Testis (tissue), 3 donors: ENCODE data around the gene PRLR. TPM values are rescaled to one million over a fixed set of nuclear protein-coding genes. Genes with fewer than 3 reads are reported as not detected.
A peak's percentile ranks its signal among the peaks of the same experiment; 100 is the strongest.

Experiments
- DNase-seq: peaks from one replicate; pipeline ENCODE4 v3.0.0-alpha.2; 2019
- H3K27ac ChIP-seq, 2 donors: fragments of 200-600 bp; sonication (generic); one replicate each; pipeline ENCODE4 v1.5.1; 2019
- H3K27me3 ChIP-seq: fragments of 200-600 bp; sonication (generic); one replicate; pipeline ENCODE4 v1.5.1; 2019
- H3K36me3 ChIP-seq: fragments of 200-600 bp; sonication (generic); one replicate; pipeline ENCODE4 v1.5.1; 2017; ENCODE audit warnings: low read depth; ENCODE audit errors: missing control alignments
- H3K4me1 ChIP-seq: fragments of 200-600 bp; sonication (generic); one replicate; pipeline ENCODE4 v1.5.1; 2019
- H3K4me3 ChIP-seq, 2 donors: fragments of 200-600 bp; sonication (generic); one replicate each; pipeline ENCODE4 v1.5.1; 2017 to 2019
- H3K9me3 ChIP-seq: fragments of 200-600 bp; sonication (generic); one replicate; pipeline ENCODE4 v1.5.1; 2017
- POLR2A ChIP-seq: fragments of 450-650 bp; IDR thresholded peaks from one replicate; pipeline ENCODE4 v1.6.1; 2017; ENCODE audit warnings: antibody characterized with exemption, mild to moderate bottlenecking, moderate library complexity
- WGBS, 2 donors: methylation state at CpG; one replicate each; pipeline ENCODE4 v1.1.5; 2018; 5-methylcytosine and 5-hydroxymethylcytosine counted together
- intact Hi-C: fragments of 100-400 bp; cut with DNase I; formaldehyde crosslinking; loops from one replicate; pipeline ENCODE4 v1.15.1; 2023; ENCODE audit warnings: low total_unique reads
- polyA plus RNA-seq: library from polyadenylated mRNA; stranded (reverse); fragments of 350-450 nt; fragmentation: Illumina TruSeq; extraction: RNeasy Lipid Tissue Mini Kit (QIAGEN cat#74804); gene quantifications from one replicate; pipeline ENCODE4 v1.2.3, GENCODE V29; 2014; ENCODE audit warnings: low read depth, low replicate concordance; ENCODE audit not compliant: insufficient read depth
- total RNA-seq, 2 donors: library from RNA; depleted of rRNA; stranded (reverse); fragments of >200 nt; gene quantifications; one replicate each; pipeline ENCODE4 v1.2.3, GENCODE V29; 2016
- TF ChIP-seq, protein P1 (sequence below), 3 experiments: fragments of 450-650 bp in 2 of 3; fragments of 200-600 bp in 1 of 3; sonication (generic) in 1 of 3; IDR thresholded peaks; one replicate each; pipeline ENCODE4 v1.5.1; 2016 to 2019; ENCODE audit warnings: antibody characterized with exemption in 3 of 3, mild to moderate bottlenecking in 2 of 3, moderate library complexity in 1 of 3

PRLR gene
- total and polyA plus RNA-seq, 3 donors from 2014 or later, result 1.6 to 6.3 (median 2.2) TPM

DNA sequence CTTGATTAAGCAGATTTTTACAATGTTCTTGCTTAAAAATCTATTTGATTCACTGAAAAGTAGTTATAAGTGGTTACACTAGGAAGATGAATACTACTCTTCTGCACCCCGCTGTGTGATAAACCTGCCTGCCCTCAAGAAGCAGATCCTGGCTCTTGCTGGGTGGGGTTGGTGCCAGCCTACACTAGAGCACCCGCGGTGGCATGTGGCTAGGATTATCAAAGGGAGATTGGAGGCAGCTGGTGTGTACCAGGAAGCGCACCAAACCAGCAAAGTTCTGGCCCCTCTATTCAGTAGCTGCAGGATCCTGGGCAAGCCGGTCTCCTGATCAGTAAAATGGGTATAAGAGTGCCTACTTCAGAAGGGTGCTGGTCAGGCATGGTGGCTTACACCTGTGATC is 43.5 kb downstream of the PRLR start:
- 96 to 97% methylated on average over 5 of the region's 5 CpGs for WGBS, 2 donors
- H3K4me3 ChIP-seq, result no peak overlapping the region
- intact Hi-C loops, result no loop called here
- no peak for DNase-seq
- H3K27ac ChIP-seq, result no peak overlapping the region
- H3K4me1 ChIP-seq, result no peaks in the 10 kb centered on the region
- H3K36me3 ChIP-seq, result no peaks in the 10 kb centered on the region
- no peaks in the 10 kb centered on the region for H3K27me3 ChIP-seq
- H3K9me3 ChIP-seq, result no peaks in the 10 kb centered on the region
- TF ChIP-seq, protein P1, sequence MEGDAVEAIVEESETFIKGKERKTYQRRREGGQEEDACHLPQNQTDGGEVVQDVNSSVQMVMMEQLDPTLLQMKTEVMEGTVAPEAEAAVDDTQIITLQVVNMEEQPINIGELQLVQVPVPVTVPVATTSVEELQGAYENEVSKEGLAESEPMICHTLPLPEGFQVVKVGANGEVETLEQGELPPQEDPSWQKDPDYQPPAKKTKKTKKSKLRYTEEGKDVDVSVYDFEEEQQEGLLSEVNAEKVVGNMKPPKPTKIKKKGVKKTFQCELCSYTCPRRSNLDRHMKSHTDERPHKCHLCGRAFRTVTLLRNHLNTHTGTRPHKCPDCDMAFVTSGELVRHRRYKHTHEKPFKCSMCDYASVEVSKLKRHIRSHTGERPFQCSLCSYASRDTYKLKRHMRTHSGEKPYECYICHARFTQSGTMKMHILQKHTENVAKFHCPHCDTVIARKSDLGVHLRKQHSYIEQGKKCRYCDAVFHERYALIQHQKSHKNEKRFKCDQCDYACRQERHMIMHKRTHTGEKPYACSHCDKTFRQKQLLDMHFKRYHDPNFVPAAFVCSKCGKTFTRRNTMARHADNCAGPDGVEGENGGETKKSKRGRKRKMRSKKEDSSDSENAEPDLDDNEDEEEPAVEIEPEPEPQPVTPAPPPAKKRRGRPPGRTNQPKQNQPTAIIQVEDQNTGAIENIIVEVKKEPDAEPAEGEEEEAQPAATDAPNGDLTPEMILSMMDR (IDR thresholded peaks at IDR 0.05), result no peak
- no peak for TF ChIP-seq POLR2A

DNA sequence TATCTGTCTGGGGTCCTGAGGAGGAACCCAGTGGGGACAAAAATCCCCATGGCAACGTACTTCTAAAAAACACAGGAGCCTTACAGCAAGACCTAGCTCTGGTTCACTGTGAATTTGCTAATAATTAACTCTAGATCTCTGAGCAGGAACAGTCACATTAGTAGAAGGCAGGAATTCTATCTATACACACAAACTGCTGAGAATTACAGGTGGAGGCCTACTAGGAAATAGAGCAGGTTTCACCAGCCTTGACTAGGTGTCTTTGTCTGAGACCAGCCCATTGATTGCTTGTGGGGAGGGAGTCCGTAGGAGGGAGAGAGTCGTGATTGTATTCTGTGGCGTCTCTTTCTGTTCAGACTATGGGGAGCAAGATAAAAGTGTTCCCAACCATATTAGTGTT is 44.8 kb downstream of the PRLR start:
- no peaks in the 10 kb centered on the region for H3K4me1 ChIP-seq
- no peak overlapping the region for H3K27ac ChIP-seq
- H3K27me3 ChIP-seq, result no peaks in the 10 kb centered on the region
- no peaks in the 10 kb centered on the region for H3K36me3 ChIP-seq
- H3K4me3 ChIP-seq, result no peak overlapping the region
- DNase-seq, result no peak
- WGBS, 2 donors, result 81 to 91% methylated on average over 4 of the region's 4 CpGs
- intact Hi-C loops, result no loop called here
- no peak for TF ChIP-seq POLR2A
- TF ChIP-seq, protein P1 (IDR thresholded peaks at IDR 0.05), result no peak
- no peaks in the 10 kb centered on the region for H3K9me3 ChIP-seq

DNA sequence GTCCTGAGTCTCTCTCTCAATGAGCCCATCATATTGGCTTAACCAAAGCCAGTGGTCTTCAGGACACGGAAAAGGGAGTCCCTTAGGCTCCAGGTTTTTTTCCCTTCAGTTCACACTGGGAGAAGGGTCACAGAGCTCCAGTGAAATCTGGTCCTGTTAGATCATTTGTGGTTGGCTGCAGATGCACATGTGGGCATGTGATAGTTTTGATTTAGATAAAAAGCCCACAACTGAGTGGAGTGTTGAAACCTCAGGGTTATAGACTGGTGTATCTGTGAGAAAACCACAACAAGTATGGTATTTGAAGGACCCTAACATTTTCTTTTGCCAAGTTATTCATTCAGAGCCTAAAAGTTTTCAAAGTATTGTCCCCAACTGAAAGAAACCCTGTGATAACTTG is 46.7 kb downstream of the PRLR start:
- intact Hi-C loops, result no loop called here
- no peak overlapping the region for H3K4me3 ChIP-seq
- WGBS, 2 donors, result 90 to 100% methylated on average over 1 of the region's 1 CpG
- H3K9me3 ChIP-seq, result no peaks in the 10 kb centered on the region
- H3K27me3 ChIP-seq, result no peaks in the 10 kb centered on the region
- DNase-seq, result no peak
- no peak for TF ChIP-seq POLR2A
- TF ChIP-seq, protein P1 (IDR thresholded peaks at IDR 0.05), result no peak
- no peak overlapping the region for H3K27ac ChIP-seq
- H3K36me3 ChIP-seq, result no peaks in the 10 kb centered on the region
- H3K4me1 ChIP-seq, result no peaks in the 10 kb centered on the region

DNA sequence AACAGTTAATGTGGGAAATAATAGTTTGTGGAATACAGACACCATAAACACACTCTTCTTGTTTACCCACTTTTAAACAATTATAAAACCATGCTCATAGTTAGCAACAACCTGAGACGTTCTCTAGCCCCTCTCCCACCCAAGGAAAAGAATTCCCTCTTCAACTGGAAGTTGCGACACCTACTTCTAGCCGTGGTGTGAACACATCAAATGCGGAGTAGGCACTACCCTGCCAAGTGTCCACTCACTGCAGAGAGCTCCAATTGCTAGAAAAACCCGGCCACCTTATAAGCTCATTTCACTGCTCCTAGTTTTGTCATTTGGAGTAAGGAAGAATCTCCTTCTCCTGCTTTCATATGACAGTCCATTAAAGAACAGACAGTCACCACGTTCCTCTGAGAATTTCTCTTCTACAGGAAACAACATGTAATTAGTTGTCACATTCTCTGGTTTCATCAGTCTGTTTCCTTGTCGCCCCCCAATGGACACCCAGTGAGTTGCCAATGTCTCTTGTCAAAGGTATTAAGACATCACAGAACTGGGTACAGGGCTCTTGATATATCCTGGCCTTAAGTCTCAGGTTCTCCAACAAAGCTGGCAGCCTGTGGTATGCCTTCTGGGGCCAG is 47.3 kb downstream of the PRLR start:
- Histone ChIP-seq H3K9me3 (no peaks in the 10 kb centered on the region), H3K36me3 (no peaks in the 10 kb centered on the region), H3K4me1 (no peaks in the 10 kb centered on the region), H3K27me3 (no peaks in the 10 kb centered on the region), H3K27ac (no peak overlapping the region), H3K4me3 (no peak overlapping the region)
- 66 to 73% methylated on average over 7 of the region's 7 CpGs for WGBS, 2 donors
- DNase-seq, result peak; percentile 73
- intact Hi-C loops, result no loop called here
- TF ChIP-seq POLR2A, result no peak
- TF ChIP-seq, protein P1 (IDR thresholded peaks at IDR 0.05), result peak in 2 of 3 experiments; percentile 27 to 36

DNA sequence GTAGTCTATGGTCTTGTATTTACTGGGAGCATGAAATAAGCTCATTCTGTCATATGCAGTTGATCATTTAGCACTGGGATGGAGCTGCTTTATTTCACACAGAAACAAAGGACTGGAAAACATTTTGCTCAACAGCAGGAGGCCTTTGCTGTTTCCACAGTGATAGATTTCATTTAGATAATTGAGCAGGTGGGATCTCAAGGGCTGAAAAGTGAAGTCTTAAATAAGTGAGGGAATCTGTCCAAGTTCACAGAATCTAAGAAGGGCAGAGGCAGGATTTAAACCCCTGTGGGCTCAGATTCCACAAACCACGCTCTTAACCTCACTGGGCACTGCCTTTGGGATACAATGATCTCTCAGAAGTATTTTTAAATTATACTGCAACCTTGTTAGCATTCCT is 47.8 kb downstream of the PRLR start:
- H3K4me1 ChIP-seq, result no peaks in the 10 kb centered on the region
- no peak for DNase-seq
- H3K4me3 ChIP-seq, result no peak overlapping the region
- H3K27me3 ChIP-seq, result no peaks in the 10 kb centered on the region
- no peak overlapping the region for H3K27ac ChIP-seq
- no peaks in the 10 kb centered on the region for H3K9me3 ChIP-seq
- no peak for TF ChIP-seq POLR2A
- 82 to 92% methylated on average over 1 of the region's 1 CpG for WGBS, 2 donors
- H3K36me3 ChIP-seq, result no peaks in the 10 kb centered on the region
- intact Hi-C loops, result no loop called here
